ENCODE data around the gene HNF1B. TPM values are rescaled to one million over a fixed set of nuclear protein-coding genes. Genes with fewer than 3 reads are reported as not detected.

The HNF1B gene
- total RNA-seq, 1 experiment from 2014 or later: not detected

GRCh38 chr17:37694734-37695133 is 50.1 kb downstream of the HNF1B start:
- BruUV-seq (replicated peaks): no TSS peak
- TF ChIP-seq CTCF (conservative IDR thresholded peaks at IDR 0.05) (no peak), EZH2 (IDR thresholded peaks at IDR 0.05; ENCODE audit: low read depth) (no peak)
- no peaks in the 10 kb centered on the region for H3K9me2 ChIP-seq (ENCODE audit: insufficient read depth)
- intact Hi-C loops (cut with micrococcal nuclease; ENCODE audit: unreplicated experiment): no loop called here
- H3K27me3 ChIP-seq (ENCODE audit: insufficient read depth, low read depth): no peaks in the 10 kb centered on the region
- no peak overlapping the region for H3K27ac ChIP-seq
- H3K79me2 ChIP-seq (ENCODE audit: low read depth): no peaks in the 10 kb centered on the region
- ChIA-PET POLR2A (ENCODE audit: unreplicated experiment) (no interaction called here), CTCF (no interaction called here)
- no peak overlapping the region for H3K4me2 ChIP-seq
- no peak overlapping the region for H2AFZ ChIP-seq
- DNase-seq: no peak
- H3K36me3 ChIP-seq (ENCODE audit: low read depth): no peaks in the 10 kb centered on the region
- H3F3A ChIP-seq (ENCODE audit: insufficient read depth, low read depth): peaks cover 4% of the 10 kb centered on the region; the same call in 1 of the 2 replicates
- H3K4me1 ChIP-seq (replicated peaks; ENCODE audit: insufficient read depth): peaks cover 12% of the 10 kb centered on the region
- H3K9me3 ChIP-seq (ENCODE audit: insufficient read depth, low read depth): no peaks in the 10 kb centered on the region
- H4K20me1 ChIP-seq (ENCODE audit: insufficient read depth): no peaks in the 10 kb centered on the region
- H3K4me3 ChIP-seq: no peak overlapping the region

- POLR2A ChIA-PET (ENCODE audit: unreplicated experiment): no interaction called here
- H3K36me3 ChIP-seq (ENCODE audit: low read depth): no peaks in the 10 kb centered on the region
- no peaks in the 10 kb centered on the region for H3K27me3 ChIP-seq (ENCODE audit: insufficient read depth, low read depth)
- no peak overlapping the region for H2AFZ ChIP-seq
- no peaks in the 10 kb centered on the region for H3K9me2 ChIP-seq (ENCODE audit: insufficient read depth)
- H3K4me1 ChIP-seq (replicated peaks; ENCODE audit: insufficient read depth): peaks cover 5% of the 10 kb centered on the region
- no peaks in the 10 kb centered on the region for H3K79me2 ChIP-seq (ENCODE audit: low read depth)
- no peaks in the 10 kb centered on the region for H3K9me3 ChIP-seq (ENCODE audit: insufficient read depth, low read depth)
- no peak overlapping the region for H3K4me2 ChIP-seq
- H3K4me3 ChIP-seq: no peak overlapping the region
- DNase-seq: no peak
- TF ChIP-seq EZH2 (IDR thresholded peaks at IDR 0.05; ENCODE audit: low read depth) (no peak), CTCF (conservative IDR thresholded peaks at IDR 0.05) (no peak)
- no peak overlapping the region for H3K27ac ChIP-seq
- intact Hi-C loops (cut with micrococcal nuclease; ENCODE audit: unreplicated experiment): no loop called here
- H3F3A ChIP-seq (ENCODE audit: insufficient read depth, low read depth): no peaks in the 10 kb centered on the region
- H4K20me1 ChIP-seq (ENCODE audit: insufficient read depth): no peaks in the 10 kb centered on the region
- no TSS peak for BruUV-seq (replicated peaks)
- CTCF ChIA-PET: no interaction called here
These were observed 51.5 kb downstream of the HNF1B start for GRCh38 chr17:37693328-37693727.

- no peak overlapping the region for H3K4me3 ChIP-seq
- TF ChIP-seq EZH2 (IDR thresholded peaks at IDR 0.05; ENCODE audit: low read depth) (no peak), CTCF (conservative IDR thresholded peaks at IDR 0.05) (no peak)
These were observed 53.1 kb downstream of the HNF1B start for GRCh38 chr17:37691807-37692206.

More at GRCh38 chr17:37691807-37692206, 53.1 kb downstream of the HNF1B start:
- no peaks in the 10 kb centered on the region for H3K9me2 ChIP-seq (ENCODE audit: insufficient read depth)
- H3K36me3 ChIP-seq (ENCODE audit: low read depth): no peaks in the 10 kb centered on the region
- no peak for DNase-seq
- ChIA-PET CTCF (no interaction called here), POLR2A (ENCODE audit: unreplicated experiment) (no interaction called here)
- no peaks in the 10 kb centered on the region for H3K27me3 ChIP-seq (ENCODE audit: insufficient read depth, low read depth)
- BruUV-seq (replicated peaks): no TSS peak
- H3F3A ChIP-seq (ENCODE audit: insufficient read depth, low read depth): no peaks in the 10 kb centered on the region
- H3K4me1 ChIP-seq (replicated peaks; ENCODE audit: insufficient read depth): no peaks in the 10 kb centered on the region
- H3K79me2 ChIP-seq (ENCODE audit: low read depth): no peaks in the 10 kb centered on the region
- no peaks in the 10 kb centered on the region for H4K20me1 ChIP-seq (ENCODE audit: insufficient read depth)
- H3K4me2 ChIP-seq: no peak overlapping the region
- no peak overlapping the region for H2AFZ ChIP-seq
- no peak overlapping the region for H3K27ac ChIP-seq
- intact Hi-C loops (cut with micrococcal nuclease; ENCODE audit: unreplicated experiment): no loop called here
- H3K9me3 ChIP-seq (ENCODE audit: insufficient read depth, low read depth): no peaks in the 10 kb centered on the region
